A549 (cell line): ENCODE results near the gene XIRP1.

Experiments used
- CBX2 ChIP-seq: fragments of 200-600 bp; sonication (generic); IDR thresholded peaks from 2 replicates; pipeline ENCODE4 v1.6.1; 2016; ENCODE audit warnings: low read depth, mild to moderate bottlenecking, borderline replicate concordance
- CHD2 ChIP-seq: fragments of 150-350 bp; IDR thresholded peaks from 2 replicates; pipeline ENCODE4 v1.6.1; 2014; ENCODE audit warnings: low read length; ENCODE audit not compliant: partially characterized antibody
- CTCF ChIP-seq: fragments of >200 bp; sonication (Bioruptor Twin); formaldehyde crosslinking; IDR thresholded peaks from 3 replicates; pipeline ENCODE4 v1.5.1; 2016
- EP300 ChIP-seq, 2 experiments: fragments of >200 bp; sonication (Bioruptor Twin); formaldehyde crosslinking; IDR thresholded peaks; 2 replicates in 1 of 2; 3 replicates in 1 of 2; pipeline ENCODE4 v1.6.1; 2016 to 2017
- JUNB ChIP-seq: fragments of >200 bp; sonication (Bioruptor Twin); formaldehyde crosslinking; IDR thresholded peaks from 2 replicates; pipeline ENCODE4 v1.6.1; 2016
- KDM5A ChIP-seq: fragments of 200-600 bp; sonication (generic); IDR thresholded peaks from 2 replicates; pipeline ENCODE4 v1.6.1; 2016; ENCODE audit warnings: antibody characterized with exemption, mild to moderate bottlenecking
- POLR2A ChIP-seq: IDR thresholded peaks from 2 replicates; pipeline ENCODE4 v1.6.1; 2012; ENCODE audit warnings: mild to moderate bottlenecking, low read length
- RAD21 ChIP-seq, 2 experiments: fragments of >200 bp in 1 of 2; sonication (Bioruptor Twin) in 1 of 2; formaldehyde crosslinking in 1 of 2; IDR thresholded peaks in 1 of 2; conservative IDR thresholded peaks in 1 of 2; 2 replicates in 1 of 2; 3 replicates in 1 of 2; pipeline ENCODE4 v1.6.1; 2012 to 2018; ENCODE audit warnings: inconsistent platforms in 1 of 2
- RFX5 ChIP-seq: fragments of 450-650 bp; IDR thresholded peaks from 2 replicates; pipeline ENCODE4 v1.7.1; 2014; ENCODE audit warnings: antibody characterized with exemption, mild to moderate bottlenecking, moderate library complexity
- TFCP2L1 ChIP-seq: fragments of 250-450 bp; sonication (Bioruptor Pico); IDR thresholded peaks from 2 replicates; pipeline ENCODE4 v1.5.0; 2021; ENCODE audit warnings: mild to moderate bottlenecking

DNA sequence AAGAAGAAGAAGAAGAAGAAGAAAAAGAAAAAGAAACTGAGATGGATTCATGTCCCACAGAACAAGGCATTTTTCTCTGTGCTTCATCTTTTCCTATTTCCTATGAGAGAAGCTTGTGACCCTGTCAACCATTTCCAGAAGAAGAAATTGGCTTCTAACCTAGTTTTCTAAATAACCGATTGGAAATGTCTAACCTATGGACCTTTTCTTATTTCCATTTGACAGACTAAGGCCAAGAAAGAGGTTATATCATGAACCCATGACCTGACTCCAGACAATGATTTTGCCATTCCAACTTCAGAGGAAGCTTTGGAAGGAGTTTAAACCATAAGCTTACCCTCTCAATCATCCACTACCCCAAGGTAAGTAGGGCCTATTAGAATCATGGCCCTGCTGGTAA, 22.7 kb downstream of the XIRP1 start:
- TF ChIP-seq POLR2A (no peak), CTCF (no peak), CBX2 (no peak), KDM5A (no peak), RAD21 (conservative IDR thresholded peaks at IDR 0.05 in 1 of 2, IDR thresholded peaks at IDR 0.05 in 1 of 2) (no peak), EP300 (IDR thresholded peaks at IDR 0.05) (no peak), RFX5 (no peak), CHD2 (no peak), TFCP2L1 (no peak), JUNB (no peak)
